ENCODE measurements around the gene HILPDA. TPM values are rescaled to one million over a fixed set of nuclear protein-coding genes. Genes with fewer than 3 reads are reported as not detected.

The HILPDA gene
- total and polyA plus RNA-seq, 2 donors (not counting 3 experiments of a cell fraction or from before 2014, with no cell fraction given): 14.4 to 21.7 TPM

DNA sequence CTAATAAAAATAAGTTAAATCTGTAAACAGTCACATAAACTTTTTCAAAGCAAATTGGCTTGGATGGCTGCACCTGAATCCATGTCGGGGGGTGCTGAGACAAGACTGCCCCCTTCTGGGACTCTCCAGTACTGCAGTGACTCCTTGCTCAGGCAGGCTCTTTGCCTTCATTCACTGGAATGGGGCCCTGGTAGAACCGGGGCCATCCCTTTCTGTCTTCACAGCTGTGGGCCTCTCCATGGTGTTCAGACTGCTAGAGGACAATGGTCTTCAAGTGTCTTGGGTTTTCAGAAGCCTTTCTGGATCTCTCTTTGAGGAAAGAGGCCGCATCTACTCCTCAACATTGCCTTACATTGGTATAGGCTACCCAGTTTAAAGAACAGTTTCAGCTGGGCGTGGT is 29.8 kb upstream of the HILPDA start:
- Histone ChIP-seq H4K20me1 (replicated peaks; ENCODE audit: control insufficient read depth, extremely low read depth, insufficient read depth, low read length) (no peaks in the 10 kb centered on the region), H3K4me2 (ENCODE audit: insufficient read depth, low read length) (no peak overlapping the region), H3K79me2 (ENCODE audit: control insufficient read depth, insufficient read depth, low read length) (no peaks in the 10 kb centered on the region), H3K9ac (replicated peaks; ENCODE audit: extremely low read depth, insufficient read depth, low read length) (no peak overlapping the region), H3K4me1 (ENCODE audit: control insufficient read depth, extremely low read depth, insufficient read depth, low read length) (no peaks in the 10 kb centered on the region), H3K4me3 (replicated peaks in 1 of 3; ENCODE audit: insufficient read depth in 1 of 3, low read depth in 1 of 3, low read length in 3 of 3) (no peak overlapping the region), H3K9me1 (replicated peaks; ENCODE audit: control insufficient read depth, extremely low read depth, insufficient read depth, low read length) (no peaks in the 10 kb centered on the region), H2AFZ (ENCODE audit: low read depth, low read length) (no peak overlapping the region), H3K27me3 (ENCODE audit: control insufficient read depth in 2 of 2, insufficient read depth in 2 of 2, low read length in 2 of 2) (no peaks in the 10 kb centered on the region), H3K27ac (ENCODE audit: insufficient read depth, low read depth, low read length) (no peak overlapping the region), H3K36me3 (ENCODE audit: control insufficient read depth in 2 of 2, extremely low read depth in 1 of 2, insufficient read depth in 2 of 2, low read length in 2 of 2) (no peaks in the 10 kb centered on the region), H3K9me3 (replicated peaks; ENCODE audit: control insufficient read depth, insufficient read depth, low read length) (no peaks in the 10 kb centered on the region)
- intact Hi-C loops (cut with micrococcal nuclease) (loop anchor here (1.0 to 5.0 kb wide), 4 partner anchors 21 to 456 kb away; no protein-coding TSS in a partner anchor), dilution Hi-C loops (cut with MboI; ENCODE audit: extremely low pct_ligation_motif_present, low sequenced_read_pairs) (no loop called here)
- CTCF ChIA-PET: interaction anchor here (1.5 to 20.8 kb wide), 17 partner anchors 9 to 457 kb away, joined by 4 to 632 read pairs (median 18); partner anchors contain the start of genes HILPDA, IMPDH1 and RBM28
- BruUV-seq (replicated peaks): no TSS peak
- FAIRE-seq: peak; percentile 91
- peak; percentile 69 for DNase-seq (ENCODE audit: low read depth, low spot score)
- TF ChIP-seq CTCF (IDR thresholded peaks at IDR 0.05; ENCODE audit: extremely low read depth in 1 of 2, insufficient read depth in 1 of 2, low read depth in 1 of 2, low read length in 2 of 2): peak; percentile 87 to 93
- TF ChIP-seq JUN (IDR thresholded peaks at IDR 0.05; ENCODE audit: borderline replicate concordance, insufficient read depth, insufficient read length, low read depth): no peak
- POLR2A ChIA-PET: interaction anchor here (2.4 kb wide), 1 partner anchor 35 kb away, joined by 6 read pairs; no protein-coding TSS in a partner anchor

- POLR2A ChIA-PET: interaction anchor here (0.6 to 2.4 kb wide), 2 partner anchors 34 to 458 kb away, joined by 3 to 6 read pairs; no protein-coding TSS in a partner anchor
- H3K27ac ChIP-seq (ENCODE audit: insufficient read depth, low read depth, low read length): no peak overlapping the region
- no peak overlapping the region for H3K4me2 ChIP-seq (ENCODE audit: insufficient read depth, low read length)
- dilution Hi-C loops (cut with MboI; ENCODE audit: extremely low pct_ligation_motif_present, low sequenced_read_pairs) (no loop called here), intact Hi-C loops (cut with micrococcal nuclease) (loop anchor here (1.0 to 5.0 kb wide), 3 partner anchors 32 to 455 kb away; no protein-coding TSS in a partner anchor)
- peak; percentile 68 for DNase-seq (ENCODE audit: low read depth, low spot score)
- no peak overlapping the region for H3K9ac ChIP-seq (replicated peaks; ENCODE audit: extremely low read depth, insufficient read depth, low read length)
- no peaks in the 10 kb centered on the region for H3K4me1 ChIP-seq (ENCODE audit: control insufficient read depth, extremely low read depth, insufficient read depth, low read length)
- no peak for TF ChIP-seq EZH2 (IDR thresholded peaks at IDR 0.05; ENCODE audit: borderline replicate concordance, low read depth, low read length, severe bottlenecking)
- peak; percentile 46 to 61 for TF ChIP-seq CTCF (IDR thresholded peaks at IDR 0.05; ENCODE audit: extremely low read depth in 1 of 2, insufficient read depth in 1 of 2, low read depth in 1 of 2, low read length in 2 of 2)
- H3K9me3 ChIP-seq (replicated peaks; ENCODE audit: control insufficient read depth, insufficient read depth, low read length): no peaks in the 10 kb centered on the region
- H4K20me1 ChIP-seq (replicated peaks; ENCODE audit: control insufficient read depth, extremely low read depth, insufficient read depth, low read length): no peaks in the 10 kb centered on the region
- H3K9me1 ChIP-seq (replicated peaks; ENCODE audit: control insufficient read depth, extremely low read depth, insufficient read depth, low read length): no peaks in the 10 kb centered on the region
- no peaks in the 10 kb centered on the region for H3K79me2 ChIP-seq (ENCODE audit: control insufficient read depth, insufficient read depth, low read length)
- H3K27me3 ChIP-seq (ENCODE audit: control insufficient read depth in 2 of 2, insufficient read depth in 2 of 2, low read length in 2 of 2): peaks cover 0 to 2% of the 10 kb centered on the region in 2 experiments
- H3K36me3 ChIP-seq (ENCODE audit: control insufficient read depth in 2 of 2, extremely low read depth in 1 of 2, insufficient read depth in 2 of 2, low read length in 2 of 2): no peaks in the 10 kb centered on the region
- CTCF ChIA-PET: interaction anchor here (0.6 to 20.8 kb wide), 27 partner anchors 8 to 536 kb away, joined by 3 to 632 read pairs (median 13); partner anchors contain the start of genes HILPDA, IMPDH1 and RBM28
- no peak overlapping the region for H2AFZ ChIP-seq (ENCODE audit: low read depth, low read length)
- FAIRE-seq: peak; percentile 91
- no peak overlapping the region for H3K4me3 ChIP-seq (replicated peaks in 1 of 3; ENCODE audit: insufficient read depth in 1 of 3, low read depth in 1 of 3, low read length in 3 of 3)
- BruUV-seq (replicated peaks): no TSS peak
Measured at GRCh38 chr7:128427289-128427891, 28.3 kb upstream of the HILPDA start.

Data from endothelial cell of umbilical vein (primary cell).